ENCODE measurements around the gene SLC39A6. TPM values are rescaled to one million over a fixed set of nuclear protein-coding genes. Genes with fewer than 3 reads are reported as not detected.
"Not testable (repeated sequence)": the region's sequence is repeated elsewhere in the genome, so short reads cannot be mapped to it uniquely, and the experiment has no call there.

Gene SLC39A6
- total RNA-seq, 2 experiments from 2014 or later = 19.4 to 19.7 TPM

DNA sequence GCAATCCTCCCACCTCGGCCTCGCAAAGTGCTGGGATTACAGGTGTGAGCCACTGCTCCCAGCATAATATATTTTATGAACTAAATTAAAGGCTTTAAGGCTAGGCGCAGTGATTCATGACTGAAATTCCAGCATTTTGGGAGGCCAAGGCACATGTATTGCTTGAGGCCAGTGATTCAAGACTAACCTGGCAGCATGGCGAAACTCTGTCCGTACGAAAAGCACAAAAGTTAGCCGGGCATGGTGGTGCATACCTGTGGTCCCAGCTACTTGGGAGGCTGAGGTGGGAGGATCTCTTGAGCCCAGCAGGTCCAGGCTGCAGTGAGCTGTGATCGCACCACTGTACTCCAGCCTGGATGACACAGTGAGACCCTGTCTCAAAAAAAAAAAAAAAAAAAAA lies 56.7 kb downstream of the SLC39A6 start:
- CTCF ChIA-PET; H3K4me1 Mint-ChIP-seq (ENCODE audit: low read depth); H3K4me3 Mint-ChIP-seq; H3K36me3 Mint-ChIP-seq (ENCODE audit: low read depth); H3K27ac Mint-ChIP-seq; H3K9me3 Mint-ChIP-seq (ENCODE audit: insufficient read depth); ATAC-seq; DNase-seq; POLR2A ChIA-PET: not testable (repeated sequence)
- peaks cover 15% of the 10 kb centered on the region for H3K27me3 Mint-ChIP-seq (ENCODE audit: low read depth)

DNA sequence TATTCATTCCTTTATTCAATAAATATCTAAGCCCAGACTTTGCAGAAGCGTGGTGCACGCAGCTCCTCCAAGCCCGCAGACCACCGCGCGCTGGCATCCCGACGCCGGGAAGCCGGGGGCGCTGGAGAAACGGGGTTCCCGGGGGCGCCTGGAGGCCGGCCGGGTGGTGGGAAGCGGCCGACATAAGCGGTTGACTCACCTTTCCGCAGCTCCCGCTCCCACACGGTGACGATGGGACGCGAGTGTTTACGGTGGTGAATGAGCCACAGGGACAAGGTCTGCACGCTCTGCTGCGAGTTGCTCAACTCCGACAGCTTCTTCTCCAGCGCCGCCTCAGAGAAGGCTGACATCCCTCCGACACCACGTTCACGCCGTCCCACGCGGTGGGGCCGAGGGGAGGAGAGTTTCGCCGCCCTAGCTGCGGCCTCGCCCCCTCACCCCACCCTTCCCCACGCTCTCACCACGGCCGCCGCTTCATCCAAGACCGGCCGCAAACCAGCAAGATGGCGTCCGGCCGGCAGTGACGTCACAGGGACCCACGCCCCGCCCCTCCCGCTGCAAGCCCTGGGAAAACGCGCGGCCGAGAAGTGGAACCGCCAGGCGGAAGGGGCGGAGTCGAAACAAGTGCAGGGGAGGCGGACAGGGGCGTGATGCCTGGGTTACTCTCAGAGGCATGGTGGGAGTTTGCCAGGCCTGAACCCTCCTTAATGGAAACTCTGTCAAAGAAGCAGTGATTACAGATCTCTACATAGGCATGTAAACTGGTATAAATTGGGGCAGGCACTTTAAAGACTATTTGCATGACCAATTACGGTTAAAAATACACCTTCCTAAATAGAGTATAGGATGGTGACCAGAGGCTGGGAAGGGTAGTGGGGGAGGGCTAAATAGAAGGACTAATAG lies 61.8 kb downstream of the SLC39A6 start, which contains the start of gene RPRD1A:
Gene RPRD1A (minus strand): TSS at position 505 of the 903 bp plus-strand sequence. CDS start 155 bp downstream, at position 350.
- Mint-ChIP-seq H3K9me3 (ENCODE audit: insufficient read depth) (no peaks in the 10 kb centered on the region), H3K36me3 (ENCODE audit: low read depth) (peaks cover 13% of the 10 kb centered on the region), H3K27me3 (ENCODE audit: low read depth) (peaks cover 3% of the 10 kb centered on the region), H3K4me1 (ENCODE audit: low read depth) (peaks cover 32% of the 10 kb centered on the region), H3K4me3 (peak within 1 kb of the TSS; percentile 95), H3K27ac (peak within 1 kb of the TSS; percentile 94)
- DNase-seq (peak; percentile 97), ATAC-seq (peak; percentile 96)
- ChIA-PET CTCF (no interaction called here), POLR2A (interaction anchor here (0.7 to 2.4 kb wide), 4 partner anchors 10 to 62 kb away, joined by 3 to 10 read pairs (median 3); partner anchors contain the start of genes ELP2 and SLC39A6)

DNA sequence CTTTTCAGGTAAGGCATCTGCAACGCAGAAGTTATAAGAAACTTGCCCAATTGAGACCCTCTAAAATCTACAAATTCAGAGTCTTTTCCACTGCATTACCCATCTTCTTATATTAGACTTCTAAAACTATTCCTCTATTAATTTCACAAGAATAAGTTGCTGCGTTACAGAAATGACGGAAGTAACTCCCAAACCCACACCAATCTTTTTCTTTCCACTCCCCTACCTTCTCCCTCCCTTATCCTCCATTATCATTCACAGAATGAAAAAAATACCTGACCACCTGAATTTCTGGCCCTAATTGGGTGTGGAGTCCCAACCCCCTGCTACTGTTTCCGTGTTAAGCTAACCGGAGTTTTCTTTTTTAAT lies 62.5 kb downstream of the SLC39A6 start:
- H3K4me1 Mint-ChIP-seq (ENCODE audit: low read depth) = peaks cover 32% of the 10 kb centered on the region
- peaks cover 14% of the 10 kb centered on the region for H3K36me3 Mint-ChIP-seq (ENCODE audit: low read depth)
- H3K9me3 Mint-ChIP-seq (ENCODE audit: insufficient read depth) = no peaks in the 10 kb centered on the region
- peak overlapping the region; percentile 94 for H3K27ac Mint-ChIP-seq
- no peak for DNase-seq
- ATAC-seq = no peak
- POLR2A ChIA-PET = interaction anchor here (0.7 to 2.4 kb wide), 4 partner anchors 10 to 63 kb away, joined by 3 to 10 read pairs (median 3); partner anchors contain the start of genes ELP2 and SLC39A6
- H3K27me3 Mint-ChIP-seq (ENCODE audit: low read depth) = peaks cover 3% of the 10 kb centered on the region
- CTCF ChIA-PET = no interaction called here
- peak overlapping the region; percentile 95 for H3K4me3 Mint-ChIP-seq

DNA sequence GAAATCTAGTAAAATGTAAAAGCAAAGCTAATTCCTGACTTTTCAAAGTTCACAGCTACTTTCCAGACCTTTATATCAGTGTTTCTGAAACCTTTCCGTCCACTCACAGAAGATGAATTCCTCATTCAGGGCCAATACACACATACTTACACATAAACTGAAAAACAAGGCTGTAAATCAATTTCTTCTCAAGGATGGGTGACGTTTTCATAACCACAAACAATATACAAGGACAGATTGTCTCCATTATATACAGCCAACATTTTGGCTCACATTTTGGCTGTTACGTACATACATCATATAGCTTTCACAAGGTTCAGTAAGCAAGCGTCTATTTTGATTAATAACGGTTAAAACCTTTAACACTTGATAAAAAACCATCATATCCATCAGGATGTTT lies 63.1 kb downstream of the SLC39A6 start:
- CTCF ChIA-PET = no interaction called here
- Mint-ChIP-seq H3K36me3 (ENCODE audit: low read depth) (peaks cover 14% of the 10 kb centered on the region), H3K9me3 (ENCODE audit: insufficient read depth) (no peaks in the 10 kb centered on the region), H3K4me1 (ENCODE audit: low read depth) (peaks cover 32% of the 10 kb centered on the region), H3K4me3 (peak overlapping the region; percentile 95), H3K27ac (peak overlapping the region; percentile 7), H3K27me3 (ENCODE audit: low read depth) (peaks cover 3% of the 10 kb centered on the region)
- POLR2A ChIA-PET = interaction anchor here (1.0 to 2.4 kb wide), 2 partner anchors 63 to 94 kb away, joined by 3 to 10 read pairs; partner anchors contain the start of genes ELP2, RMP24 and SLC39A6
- ATAC-seq = no peak
- no peak for DNase-seq

DNA sequence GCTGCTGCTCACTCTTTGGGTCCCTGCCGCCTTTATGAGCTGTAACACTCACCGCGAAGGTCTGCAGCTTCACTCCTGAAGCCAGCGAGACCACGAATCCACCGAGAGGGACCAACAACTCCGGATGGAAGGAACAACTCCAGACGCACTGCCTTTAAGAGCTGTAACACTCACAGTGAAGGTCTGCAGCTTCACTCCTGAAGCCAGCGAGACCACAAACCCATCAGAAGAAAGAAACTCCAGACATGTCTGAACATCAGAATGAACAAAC lies 64.4 kb downstream of the SLC39A6 start:
- ATAC-seq; H3K9me3 Mint-ChIP-seq (ENCODE audit: insufficient read depth); H3K27me3 Mint-ChIP-seq (ENCODE audit: low read depth); DNase-seq: not testable (repeated sequence)
- ChIA-PET CTCF (interaction anchor here (1.0 kb wide), 1 partner anchor 47 kb away, joined by 4 read pairs; no protein-coding TSS in a partner anchor), POLR2A (interaction anchor here (0.6 to 1.2 kb wide), 3 partner anchors 63 to 92 kb away, joined by 3 to 4 read pairs (median 3); partner anchors contain the start of genes ELP2, RMP24 and SLC39A6)
- peaks cover 14% of the 10 kb centered on the region for H3K36me3 Mint-ChIP-seq (ENCODE audit: low read depth)
- H3K4me1 Mint-ChIP-seq (ENCODE audit: low read depth) = peaks cover 32% of the 10 kb centered on the region
- peak overlapping the region; percentile 46 for H3K27ac Mint-ChIP-seq
- peak overlapping the region; percentile 5 for H3K4me3 Mint-ChIP-seq

DNA sequence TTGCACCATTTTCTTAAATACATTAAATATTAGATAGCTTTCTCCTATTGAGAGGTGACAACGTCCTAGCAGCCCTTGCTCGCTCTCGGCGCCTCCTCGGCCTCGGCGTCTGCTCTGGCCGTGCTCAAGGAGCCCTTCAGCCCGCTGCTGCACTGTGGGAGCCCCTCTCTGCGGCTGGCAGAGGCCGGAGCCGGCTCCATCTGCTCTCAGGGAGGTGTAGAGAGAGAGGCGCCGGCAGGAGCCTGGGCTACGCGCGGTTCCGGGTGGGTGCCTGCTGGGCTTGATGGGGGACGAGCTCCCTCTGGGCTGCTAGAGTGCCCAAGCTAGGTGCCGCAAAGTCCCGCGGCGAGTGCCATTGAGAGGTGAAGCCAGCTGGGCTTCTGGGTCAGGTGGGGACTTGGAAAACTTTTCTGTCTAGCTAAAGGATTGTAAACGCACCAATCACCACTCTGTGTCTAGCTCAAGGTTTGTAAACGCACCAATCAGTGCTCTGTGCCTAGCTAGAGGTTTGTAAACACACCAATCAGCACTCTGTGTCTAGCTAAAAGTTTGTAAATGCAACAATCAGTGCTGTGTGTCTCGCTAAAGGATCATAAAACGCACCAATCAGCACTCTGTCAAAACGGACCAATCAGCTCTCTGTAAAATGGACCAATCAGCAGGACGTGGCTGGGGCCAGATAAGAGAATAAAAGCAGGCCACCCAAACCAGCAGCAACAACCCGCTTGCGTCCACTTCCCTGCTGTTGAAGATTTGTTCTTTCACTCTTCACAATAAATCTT lies 64.9 kb downstream of the SLC39A6 start:
- peaks cover 32% of the 10 kb centered on the region for H3K4me1 Mint-ChIP-seq (ENCODE audit: low read depth)
- H3K36me3 Mint-ChIP-seq (ENCODE audit: low read depth) = peaks cover 14% of the 10 kb centered on the region
- CTCF ChIA-PET = interaction anchor here (1.0 kb wide), 1 partner anchor 46 kb away, joined by 4 read pairs; no protein-coding TSS in a partner anchor
- no peaks in the 10 kb centered on the region for H3K9me3 Mint-ChIP-seq (ENCODE audit: insufficient read depth)
- ATAC-seq = no peak
- H3K27me3 Mint-ChIP-seq (ENCODE audit: low read depth) = no peaks in the 10 kb centered on the region
- POLR2A ChIA-PET = interaction anchor here (0.6 to 1.2 kb wide), 3 partner anchors 63 to 92 kb away, joined by 3 to 4 read pairs (median 3); partner anchors contain the start of genes ELP2, RMP24 and SLC39A6
- no peak for DNase-seq
- no peak overlapping the region for H3K4me3 Mint-ChIP-seq
- peak overlapping the region; percentile 46 for H3K27ac Mint-ChIP-seq

DNA sequence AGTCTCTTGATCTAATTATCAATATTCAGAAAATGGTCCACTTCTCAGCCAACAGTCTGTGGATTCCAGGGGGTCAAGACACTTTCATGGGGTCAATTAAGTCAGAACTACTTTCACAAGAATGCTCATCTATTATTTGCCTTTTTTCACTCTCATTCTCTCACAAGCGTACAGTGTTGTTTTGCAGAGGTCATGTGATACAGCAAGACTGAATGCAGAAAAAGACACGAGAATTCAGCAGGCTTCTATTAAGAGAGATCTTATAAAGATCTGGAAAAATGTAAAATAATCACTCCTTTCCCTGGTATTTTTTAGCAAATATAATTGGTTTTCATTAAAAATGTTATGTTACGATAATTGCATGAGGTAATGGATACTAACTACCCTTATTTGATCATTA lies 70.5 kb downstream of the SLC39A6 start:
- POLR2A ChIA-PET = no interaction called here
- peaks cover 1% of the 10 kb centered on the region for H3K9me3 Mint-ChIP-seq (ENCODE audit: insufficient read depth)

More for the DNA sequence above, 70.5 kb downstream of the SLC39A6 start:
- Mint-ChIP-seq H3K36me3 (ENCODE audit: low read depth) (peaks cover 11% of the 10 kb centered on the region), H3K4me3 (no peak overlapping the region), H3K4me1 (ENCODE audit: low read depth) (peaks cover 8% of the 10 kb centered on the region), H3K27me3 (ENCODE audit: low read depth) (no peaks in the 10 kb centered on the region), H3K27ac (no peak overlapping the region)
- no peak for ATAC-seq
- no peak for DNase-seq
- CTCF ChIA-PET = no interaction called here

Other genes with a start within 250 kb of the SLC39A6 start
- gene RPRD1A, start 61.8 kb downstream of the SLC39A6 start, total RNA-seq = 10 to 100 TPM; 26.8 to 28.2 TPM
- 10 to 100 TPM; 57.6 to 60.1 TPM for gene ELP2, start 559 bp upstream of the SLC39A6 start, total RNA-seq
- gene MOCOS, start 58.2 kb upstream of the SLC39A6 start, total RNA-seq = under 1 TPM; 0.21 to 0.47 TPM
- not detected for gene FHOD3, start 168.4 kb upstream of the SLC39A6 start, total RNA-seq

Measured in activated CD8-positive, alpha-beta T cell treated with anti-CD3 and anti-CD28 coated beads, Interleukin-2, amount 10 ng/mL, durations not matched to agents 7 days and 5 days (primary cell).